NCI-H345 treated with DMSO at 0.1 percent for 48 hours (cell line): Measurements from ENCODE around the gene RNF223.
"Not testable (repeated sequence)": the region's sequence is repeated elsewhere in the genome, so short reads cannot be mapped to it uniquely, and the experiment has no call there.

Experiments used
- DNase-seq: peaks from one replicate; lab custom pipeline; 2025; ENCODE audit not compliant: unreplicated experiment; lab: John Stamatoyannopoulos, UW

The RNF223 gene

GRCh38 chr1:1110561-1110971, 36.5 kb upstream of the RNF223 start:
- no peak for DNase-seq

- no peak for DNase-seq
Measured at GRCh38 chr1:1109743-1110142, 35.6 kb upstream of the RNF223 start.

- no peak for DNase-seq
Measured at GRCh38 chr1:1106510-1107221, 32.6 kb upstream of the RNF223 start.

- not testable (repeated sequence) for DNase-seq
Measured at GRCh38 chr1:1104152-1104551, 30.0 kb upstream of the RNF223 start.

GRCh38 chr1:1101503-1101902, 27.4 kb upstream of the RNF223 start:
- no peak for DNase-seq

- no peak for DNase-seq
Measured at GRCh38 chr1:1100296-1100695, 26.2 kb upstream of the RNF223 start.

- DNase-seq: no peak
Measured at GRCh38 chr1:1099506-1100183, 25.5 kb upstream of the RNF223 start.

GRCh38 chr1:1098681-1099421, 24.7 kb upstream of the RNF223 start:
- DNase-seq: no peak

GRCh38 chr1:1096136-1096535, 22.0 kb upstream of the RNF223 start:
- DNase-seq: not testable (repeated sequence)

GRCh38 chr1:1094981-1095380, 20.9 kb upstream of the RNF223 start:
- DNase-seq: no peak

- DNase-seq: no peak
Measured at GRCh38 chr1:1093610-1093943, 19.5 kb upstream of the RNF223 start.

- no peak for DNase-seq
Measured at GRCh38 chr1:1092894-1093609, 18.9 kb upstream of the RNF223 start.

- DNase-seq: no peak
Measured at GRCh38 chr1:1092149-1092855, 18.2 kb upstream of the RNF223 start.

GRCh38 chr1:1091344-1092148, 17.4 kb upstream of the RNF223 start:
- no peak for DNase-seq

GRCh38 chr1:1090424-1091343, 16.6 kb upstream of the RNF223 start:
- no peak for DNase-seq

GRCh38 chr1:1089731-1090423, 15.8 kb upstream of the RNF223 start:
- DNase-seq: no peak

- DNase-seq: no peak
Measured at GRCh38 chr1:1088801-1089680, 14.9 kb upstream of the RNF223 start.
